ENCODE measurements around the gene DEXI.
"Not testable (repeated sequence)": the region's sequence is repeated elsewhere in the genome, so short reads cannot be mapped to it uniquely, and the experiment has no call there.

DEXI gene

GRCh38 chr16:10940501-10941079, 1.7 kb downstream of the DEXI start:
- no peak for DNase-seq

DNA sequence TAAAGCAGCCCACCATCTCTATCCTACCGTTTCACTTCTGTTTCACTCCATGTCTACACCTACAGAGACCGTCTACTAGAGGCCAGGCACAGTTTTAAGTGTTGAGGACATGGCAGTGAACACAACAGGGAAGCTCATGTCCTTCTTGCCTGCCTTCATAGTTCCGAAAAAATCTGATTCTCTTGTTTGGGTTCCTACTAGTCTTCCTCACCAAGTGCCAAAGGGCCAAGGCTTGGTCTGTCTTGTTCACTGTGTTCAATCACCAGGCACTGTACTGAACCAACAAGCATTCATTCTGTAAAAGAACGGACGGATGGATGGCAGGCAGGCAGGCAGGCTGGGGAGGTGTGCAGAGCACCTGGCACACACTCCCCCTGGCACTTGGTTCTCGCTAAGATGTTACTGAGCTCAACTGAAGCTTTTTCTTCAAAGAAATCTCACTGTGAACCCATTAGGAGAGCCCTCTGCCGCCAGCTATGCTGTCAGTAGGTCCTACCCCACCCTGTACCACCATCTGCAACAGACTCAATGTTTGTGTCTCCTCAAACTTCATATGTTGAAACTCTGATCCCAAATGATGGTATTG, 2.5 kb downstream of the DEXI start:
- no peak for DNase-seq

GRCh38 chr16:10938796-10939648, 3.2 kb downstream of the DEXI start:
- no peak for DNase-seq

- no peak for DNase-seq
These were observed 3.9 kb downstream of the DEXI start for GRCh38 chr16:10938321-10938720.

GRCh38 chr16:10937068-10937859, 5.0 kb downstream of the DEXI start:
- no peak for DNase-seq

DNA sequence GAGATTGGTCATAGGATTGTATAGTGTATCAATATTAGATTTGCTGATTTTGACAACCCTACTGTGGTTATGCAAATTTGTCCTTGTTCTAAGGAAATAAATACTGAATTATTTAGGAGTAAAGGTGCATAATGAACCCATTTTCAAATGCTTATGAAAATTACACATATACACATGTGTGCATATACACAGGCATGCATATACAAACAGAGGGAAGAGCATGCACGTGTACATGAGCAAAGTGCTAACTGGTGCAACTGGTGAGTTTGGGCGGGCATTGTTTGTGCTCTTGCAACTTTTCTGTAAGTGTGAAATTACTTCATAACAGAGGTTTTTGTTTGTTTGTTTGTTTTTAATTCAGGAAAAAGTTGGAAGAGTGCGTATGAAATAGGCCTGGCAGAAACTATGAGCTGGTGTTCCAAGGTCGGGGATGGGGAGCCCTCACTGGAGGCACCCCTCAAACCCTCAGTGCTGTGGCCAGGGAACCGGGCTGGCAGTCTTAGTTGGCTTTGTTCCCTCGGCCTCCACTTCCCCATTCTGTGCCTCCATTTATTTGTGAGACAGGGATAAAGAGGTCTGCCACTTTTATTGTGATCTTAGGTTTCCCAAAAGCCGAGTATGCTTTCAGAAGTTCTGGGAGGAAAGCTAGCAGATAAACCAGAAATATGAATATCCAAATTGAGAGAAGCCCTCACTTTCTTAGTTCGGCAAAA, 5.8 kb downstream of the DEXI start:
- no peak for DNase-seq

GRCh38 chr16:10935226-10935915, 6.9 kb downstream of the DEXI start:
- no peak for DNase-seq

DNA sequence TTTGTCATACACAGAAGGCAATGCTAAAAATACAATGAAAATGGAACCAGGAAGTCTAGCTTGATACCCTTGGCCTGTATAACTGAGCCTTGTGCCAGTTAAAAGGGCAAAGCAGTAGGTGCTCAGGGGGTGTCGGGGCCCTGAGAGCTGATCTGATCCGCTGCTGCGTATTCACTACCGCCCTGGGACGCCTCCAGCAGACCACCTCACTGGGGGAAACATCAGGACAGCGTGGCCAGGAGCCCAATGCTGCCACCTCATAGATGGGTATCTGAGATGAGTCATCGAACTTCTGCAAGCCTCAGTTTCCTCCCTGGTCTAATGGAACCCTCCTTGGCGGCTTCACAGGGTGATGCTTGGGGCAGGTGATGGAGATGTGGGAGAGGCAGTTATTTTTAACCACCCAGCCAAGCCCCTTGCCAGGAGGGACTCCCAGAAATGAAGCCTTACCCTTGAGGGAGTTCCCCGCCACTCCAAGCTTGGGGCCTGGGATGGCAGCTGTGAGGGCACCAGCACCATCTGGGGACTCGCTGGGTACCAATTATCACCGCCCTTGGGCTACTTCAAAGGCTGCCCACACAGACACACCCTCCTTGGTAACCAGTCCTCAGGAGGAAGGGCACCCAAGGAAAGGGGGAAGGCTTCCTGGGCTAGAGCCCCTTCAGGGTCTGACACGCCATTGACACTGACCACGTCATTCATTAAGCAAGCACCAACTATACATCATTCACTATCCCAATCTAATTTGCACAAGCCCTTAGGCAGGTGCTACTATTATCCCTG, 7.8 kb downstream of the DEXI start:
- DNase-seq, result no peak

DNA sequence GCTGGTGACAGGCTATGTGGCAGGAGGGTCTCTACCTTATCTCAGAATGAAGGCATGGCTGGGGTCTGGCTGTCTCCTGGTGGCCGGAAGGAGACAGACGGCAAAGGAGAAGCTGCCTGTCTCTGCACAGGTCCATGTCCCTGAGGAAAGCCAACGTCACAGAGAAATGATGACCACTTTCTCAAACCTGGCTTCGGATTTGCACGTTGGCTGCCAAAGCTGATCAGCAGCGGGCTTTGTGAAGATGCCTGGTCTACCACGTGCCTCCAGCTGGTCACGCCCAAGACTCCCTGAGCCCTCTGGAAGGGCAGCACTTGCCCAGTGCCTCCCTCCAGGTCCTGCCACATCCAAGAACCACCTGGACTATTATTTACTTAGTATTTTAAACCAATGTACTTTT, 8.4 kb downstream of the DEXI start:
- DNase-seq, result no peak

GRCh38 chr16:10932959-10933710, 9.1 kb downstream of the DEXI start:
- no peak for DNase-seq

DNA sequence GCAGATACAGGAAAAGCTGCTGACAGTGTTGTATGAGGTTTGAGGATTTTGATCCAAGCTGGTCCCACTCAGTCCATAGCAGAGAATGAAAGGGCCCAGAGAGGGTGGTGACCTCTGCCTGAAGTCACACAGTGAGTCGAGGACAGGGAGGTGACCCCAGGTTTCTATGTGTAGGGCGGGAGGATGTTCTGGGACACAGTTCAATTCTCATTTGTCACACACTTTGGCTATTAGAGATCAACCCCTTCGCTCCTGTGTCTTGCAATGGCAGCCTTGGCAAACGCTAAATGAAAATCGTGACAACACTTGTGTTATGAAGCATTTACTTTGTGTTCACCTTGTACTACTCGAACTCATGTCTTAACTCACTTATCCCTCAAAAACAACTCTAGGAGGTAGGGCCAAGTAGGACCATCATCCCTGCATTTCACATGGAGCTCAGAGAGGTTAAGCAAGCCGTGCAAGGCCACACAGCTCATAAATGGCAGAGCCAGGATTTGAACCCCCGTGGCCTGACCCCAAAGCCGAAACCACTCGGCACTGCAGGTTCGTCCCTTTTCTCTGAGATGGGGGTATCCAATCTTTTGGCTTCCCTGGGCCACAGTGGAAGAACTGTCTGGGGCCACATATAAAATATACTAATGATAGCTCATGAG, 10.2 kb downstream of the DEXI start:
- DNase-seq, result no peak

- DNase-seq, result no peak
These were observed 11.1 kb downstream of the DEXI start for GRCh38 chr16:10931134-10931533.

DNA sequence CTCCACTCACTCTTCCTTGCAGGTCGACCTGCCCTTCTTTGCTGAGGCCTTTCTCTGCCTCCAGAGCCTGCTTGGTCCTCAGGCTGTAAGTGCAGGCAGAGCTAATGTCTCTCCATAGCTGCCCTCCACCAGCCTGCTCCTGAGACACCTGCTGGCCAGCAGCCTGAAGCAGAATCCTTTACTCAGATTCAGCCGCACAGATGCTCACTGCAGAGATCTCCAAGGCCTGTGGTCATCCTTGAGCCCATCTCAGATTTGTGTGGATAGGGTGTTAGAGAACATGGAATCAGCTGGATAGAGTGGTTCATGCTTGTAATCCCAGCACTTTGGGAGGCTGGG, 11.5 kb downstream of the DEXI start:
- no peak for DNase-seq

GRCh38 chr16:10929853-10930754, 12.2 kb downstream of the DEXI start:
- no peak for DNase-seq

DNA sequence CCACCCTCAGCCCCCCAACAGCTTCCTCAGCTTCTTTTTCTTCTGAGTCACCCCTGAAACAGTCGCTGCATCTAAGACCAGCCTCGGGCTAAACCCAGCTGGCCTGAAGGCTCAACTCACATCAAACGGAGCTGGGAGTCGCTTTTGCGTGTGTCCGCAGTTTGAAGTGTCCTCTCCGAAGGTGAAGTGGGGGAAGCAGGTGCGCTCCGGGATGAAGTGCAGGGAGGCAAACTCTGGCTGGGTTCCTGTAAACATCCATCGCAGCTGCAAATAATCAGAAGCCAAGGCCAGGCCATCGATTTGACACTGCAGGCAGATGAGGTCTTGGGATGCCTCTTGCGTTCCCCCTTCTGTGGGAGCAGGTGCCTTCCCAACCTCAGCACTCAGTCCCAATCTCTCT, 13.2 kb downstream of the DEXI start:
- not testable (repeated sequence) for DNase-seq

GRCh38 chr16:10927497-10928112, 14.7 kb downstream of the DEXI start:
- no peak for DNase-seq

DNA sequence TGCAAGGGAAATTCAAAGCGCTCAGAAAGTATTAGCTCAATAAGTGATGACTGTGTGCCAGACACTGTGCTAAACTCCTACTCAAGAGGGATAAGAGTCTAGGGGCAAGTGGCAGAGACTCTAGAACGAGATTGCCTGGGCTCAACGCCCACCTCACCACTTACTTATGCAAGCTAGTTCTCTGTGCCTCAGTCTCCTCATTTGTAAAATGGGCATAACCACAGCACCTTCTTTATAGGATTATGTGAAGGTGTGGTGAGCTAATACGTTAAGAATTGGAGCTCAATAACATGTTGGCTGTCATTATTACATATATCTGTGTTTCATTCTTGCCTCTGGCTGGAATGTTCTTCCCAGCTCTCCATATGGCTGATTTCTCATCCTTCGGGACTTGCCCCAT, 15.4 kb downstream of the DEXI start:
- no peak for DNase-seq

DNA sequence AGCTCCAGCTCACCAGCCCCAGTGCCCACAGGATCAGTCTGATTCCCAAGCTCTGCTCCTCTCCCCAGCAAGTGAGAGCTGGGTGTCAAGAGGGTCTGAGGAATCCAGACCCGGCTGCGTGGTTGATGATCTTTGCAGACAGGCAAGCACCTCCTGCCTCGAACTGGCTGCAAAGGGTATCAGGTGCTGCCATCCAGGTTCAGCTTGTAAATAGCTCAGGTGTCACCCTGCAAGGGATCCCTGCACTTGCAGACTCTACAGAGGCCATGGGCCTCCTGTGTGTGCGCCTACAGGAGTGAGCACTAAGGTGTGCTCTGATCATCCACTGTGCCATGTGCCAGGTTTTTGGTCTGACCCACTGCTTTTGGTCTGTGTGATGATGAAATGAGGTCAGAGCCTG, 16.2 kb downstream of the DEXI start:
- DNase-seq, result no peak

GRCh38 chr16:10925285-10925684, 17.0 kb downstream of the DEXI start:
- DNase-seq, result not testable (repeated sequence)
